SJSA1 (cell line): ENCODE data around the gene CADPS. TPM values are rescaled to one million over a fixed set of nuclear protein-coding genes. Genes with fewer than 3 reads are reported as not detected.

Experiments used
- DNase-seq, 2 experiments: peaks; one replicate each; pipeline ENCODE4 v3.0.0-alpha.2; 2015 to 2020; ENCODE audit warnings: low spot score in 2 of 2, low read depth in 1 of 2
- H3K27ac ChIP-seq: fragments of 250-450 bp; sonication (Bioruptor Pico); 2 replicates; pipeline ENCODE4 v1.5.1; 2020; ENCODE audit warnings: mild to moderate bottlenecking, moderate library complexity
- H3K27me3 ChIP-seq: fragments of 250-450 bp; sonication (Bioruptor Pico); replicated peaks from 2 replicates; pipeline ENCODE4 v1.5.1; 2020; ENCODE audit warnings: mild to moderate bottlenecking, moderate library complexity
- H3K36me3 ChIP-seq: fragments of 250-450 bp; sonication (Bioruptor Pico); 2 replicates; pipeline ENCODE4 v1.5.1; 2020; ENCODE audit warnings: mild to moderate bottlenecking
- H3K4me1 ChIP-seq: fragments of 250-450 bp; sonication (Bioruptor Pico); replicated peaks from 2 replicates; pipeline ENCODE4 v1.6.1; 2021; ENCODE audit warnings: mild to moderate bottlenecking
- H3K4me3 ChIP-seq: fragments of 250-450 bp; sonication (Bioruptor Pico); 2 replicates; pipeline ENCODE4 v1.5.1; 2020; ENCODE audit warnings: mild to moderate bottlenecking
- H3K9me3 ChIP-seq: fragments of 250-450 bp; sonication (Bioruptor Pico); replicated peaks from 2 replicates; pipeline ENCODE4 v1.5.1; 2020; ENCODE audit warnings: mild to moderate bottlenecking
- total RNA-seq: library from RNA; depleted of rRNA; stranded (reverse); fragments of >200 nt; shearing (Covaris generic); gene quantifications from 2 replicates; pipeline ENCODE4 v1.2.3, GENCODE V29; 2014; rRNA removed

CADPS gene
- total RNA-seq, result not detected in 2 replicates

GRCh38 chr3:62874711-62875557, at the start of gene CADPS:
CADPS (minus strand) TSS chr3:62875416; CDS start chr3:62875029, 387 bp downstream.
- no peak within 1 kb of the TSS for H3K4me3 ChIP-seq
- H3K36me3 ChIP-seq, result no peaks in the 10 kb centered on the region
- peaks cover 33% of the 10 kb centered on the region for H3K27me3 ChIP-seq
- no peak within 1 kb of the TSS for H3K27ac ChIP-seq
- peaks cover 2% of the 10 kb centered on the region; the same call in 1 of the 2 replicates for H3K4me1 ChIP-seq
- H3K9me3 ChIP-seq, result no peaks in the 10 kb centered on the region
- no peak for DNase-seq

GRCh38 chr3:62923066-62923465, 47.9 kb upstream of the CADPS start:
- H3K9me3 ChIP-seq, result no peaks in the 10 kb centered on the region
- H3K4me3 ChIP-seq, result no peak overlapping the region
- no peaks in the 10 kb centered on the region for H3K27me3 ChIP-seq
- H3K4me1 ChIP-seq, result no peaks in the 10 kb centered on the region
- H3K36me3 ChIP-seq, result no peaks in the 10 kb centered on the region
- no peak overlapping the region for H3K27ac ChIP-seq
- no peak for DNase-seq

GRCh38 chr3:62922326-62922725, 47.1 kb upstream of the CADPS start:
- no peak overlapping the region for H3K27ac ChIP-seq
- H3K27me3 ChIP-seq, result no peaks in the 10 kb centered on the region
- H3K9me3 ChIP-seq, result no peaks in the 10 kb centered on the region
- no peaks in the 10 kb centered on the region for H3K36me3 ChIP-seq
- no peak overlapping the region for H3K4me3 ChIP-seq
- no peaks in the 10 kb centered on the region for H3K4me1 ChIP-seq
- DNase-seq, result no peak

GRCh38 chr3:62920466-62920784, 45.2 kb upstream of the CADPS start:
- Histone ChIP-seq H3K27ac (no peak overlapping the region), H3K27me3 (no peaks in the 10 kb centered on the region), H3K4me3 (no peak overlapping the region), H3K4me1 (no peaks in the 10 kb centered on the region), H3K9me3 (no peaks in the 10 kb centered on the region), H3K36me3 (no peaks in the 10 kb centered on the region)
- no peak for DNase-seq

- Histone ChIP-seq H3K27ac (no peak overlapping the region), H3K4me3 (no peak overlapping the region), H3K36me3 (no peaks in the 10 kb centered on the region), H3K9me3 (no peaks in the 10 kb centered on the region), H3K4me1 (no peaks in the 10 kb centered on the region), H3K27me3 (no peaks in the 10 kb centered on the region)
- DNase-seq, result no peak
Measured at GRCh38 chr3:62919784-62920465, 44.7 kb upstream of the CADPS start.

GRCh38 chr3:62918777-62919176, 43.6 kb upstream of the CADPS start:
- no peaks in the 10 kb centered on the region for H3K36me3 ChIP-seq
- H3K4me1 ChIP-seq, result no peaks in the 10 kb centered on the region
- DNase-seq, result no peak
- no peak overlapping the region for H3K4me3 ChIP-seq
- H3K27me3 ChIP-seq, result no peaks in the 10 kb centered on the region
- H3K27ac ChIP-seq, result no peak overlapping the region
- H3K9me3 ChIP-seq, result no peaks in the 10 kb centered on the region

GRCh38 chr3:62918131-62918530, 42.9 kb upstream of the CADPS start:
- Histone ChIP-seq H3K9me3 (no peaks in the 10 kb centered on the region), H3K27me3 (no peaks in the 10 kb centered on the region), H3K4me1 (no peaks in the 10 kb centered on the region), H3K27ac (no peak overlapping the region), H3K36me3 (no peaks in the 10 kb centered on the region), H3K4me3 (no peak overlapping the region)
- no peak for DNase-seq

- Histone ChIP-seq H3K9me3 (no peaks in the 10 kb centered on the region), H3K27me3 (no peaks in the 10 kb centered on the region), H3K4me3 (no peak overlapping the region), H3K36me3 (no peaks in the 10 kb centered on the region), H3K4me1 (no peaks in the 10 kb centered on the region), H3K27ac (no peak overlapping the region)
- DNase-seq, result no peak
Measured at GRCh38 chr3:62911526-62911925, 36.3 kb upstream of the CADPS start.

- no peaks in the 10 kb centered on the region for H3K27me3 ChIP-seq
- no peaks in the 10 kb centered on the region for H3K4me1 ChIP-seq
- H3K27ac ChIP-seq, result no peak overlapping the region
- DNase-seq, result no peak
- no peak overlapping the region for H3K4me3 ChIP-seq
- no peaks in the 10 kb centered on the region for H3K9me3 ChIP-seq
- no peaks in the 10 kb centered on the region for H3K36me3 ChIP-seq
Measured at GRCh38 chr3:62905331-62905730, 30.1 kb upstream of the CADPS start.

GRCh38 chr3:62898530-62899496, 23.6 kb upstream of the CADPS start:
- no peaks in the 10 kb centered on the region for H3K9me3 ChIP-seq
- H3K27me3 ChIP-seq, result no peaks in the 10 kb centered on the region
- no peaks in the 10 kb centered on the region for H3K4me1 ChIP-seq
- no peak overlapping the region for H3K27ac ChIP-seq
- no peak for DNase-seq
- H3K4me3 ChIP-seq, result no peak overlapping the region
- no peaks in the 10 kb centered on the region for H3K36me3 ChIP-seq

- Histone ChIP-seq H3K27ac (no peak overlapping the region), H3K4me1 (no peaks in the 10 kb centered on the region), H3K9me3 (no peaks in the 10 kb centered on the region), H3K27me3 (no peaks in the 10 kb centered on the region), H3K36me3 (no peaks in the 10 kb centered on the region), H3K4me3 (no peak overlapping the region)
- DNase-seq, result no peak
Measured at GRCh38 chr3:62895901-62896300, 20.7 kb upstream of the CADPS start.

GRCh38 chr3:62892951-62893350, 17.7 kb upstream of the CADPS start:
- no peak for DNase-seq
- Histone ChIP-seq H3K4me1 (no peaks in the 10 kb centered on the region), H3K36me3 (no peaks in the 10 kb centered on the region), H3K27me3 (no peaks in the 10 kb centered on the region), H3K4me3 (no peak overlapping the region), H3K9me3 (no peaks in the 10 kb centered on the region), H3K27ac (no peak overlapping the region)

- no peak for DNase-seq
- Histone ChIP-seq H3K27ac (no peak overlapping the region), H3K4me1 (no peaks in the 10 kb centered on the region), H3K9me3 (no peaks in the 10 kb centered on the region), H3K27me3 (no peaks in the 10 kb centered on the region), H3K4me3 (no peak overlapping the region), H3K36me3 (no peaks in the 10 kb centered on the region)
Measured at GRCh38 chr3:62892045-62892444, 16.8 kb upstream of the CADPS start.
